HCT116 (cell line): ENCODE results near the gene ARFGEF3.

ENCODE experiments used
- ATF3 ChIP-seq: IDR thresholded peaks from 2 replicates; pipeline ENCODE4 v1.6.1; 2012
- CTCF ChIP-seq, 3 experiments: fragments of 200-600 bp in 1 of 3; sonication (generic) in 1 of 3; IDR thresholded peaks in 2 of 3; conservative IDR thresholded peaks in 1 of 3; 2 replicates each; pipeline ENCODE4 v1.5.1; 2012 to 2017; ENCODE audit warnings: low read depth in 2 of 3, low read length in 2 of 3, antibody characterized with exemption in 1 of 3, borderline replicate concordance in 1 of 3, control low read depth in 1 of 3, mild to moderate bottlenecking in 1 of 3, mixed read lengths in 1 of 3, mixed run types in 1 of 3, moderate library complexity in 1 of 3; ENCODE audit not compliant: insufficient read depth in 1 of 3
- EZH2 ChIP-seq: fragments of 200-600 bp; sonication (generic); IDR thresholded peaks from 2 replicates; pipeline ENCODE4 v1.6.1; 2017; ENCODE audit warnings: antibody characterized with exemption, mixed run types
- FOSL1 ChIP-seq: IDR thresholded peaks from 2 replicates; pipeline ENCODE4 v1.6.1; 2012; ENCODE audit warnings: low read depth
- MAX ChIP-seq: IDR thresholded peaks from 2 replicates; pipeline ENCODE4 v1.6.1; 2012
- POLR2A ChIP-seq: IDR thresholded peaks from 2 replicates; pipeline ENCODE4 v1.7.0; 2011; ENCODE audit warnings: borderline replicate concordance; ENCODE audit not compliant: insufficient read depth, insufficient read length; ENCODE audit errors: extremely low read depth
- POLR2AphosphoS5 ChIP-seq: IDR thresholded peaks from 2 replicates; pipeline ENCODE4 v1.6.1; 2011; ENCODE audit warnings: mild to moderate bottlenecking, low read depth, low read length, moderate library complexity
- RAD21 ChIP-seq: IDR thresholded peaks from 2 replicates; pipeline ENCODE4 v1.6.1; 2012; ENCODE audit warnings: low read depth, mild to moderate bottlenecking
- REST ChIP-seq: IDR thresholded peaks from 2 replicates; pipeline ENCODE4 v1.6.1; 2012; ENCODE audit warnings: low read depth
- SRF ChIP-seq: IDR thresholded peaks from 2 replicates; pipeline ENCODE4 v1.6.1; 2012; ENCODE audit warnings: low read depth
- YY1 ChIP-seq: IDR thresholded peaks from 2 replicates; pipeline ENCODE4 v1.6.1; 2011; ENCODE audit warnings: low read length, low read depth, moderate library complexity, mild to moderate bottlenecking; ENCODE audit not compliant: insufficient replicate concordance; ENCODE audit errors: extremely low read depth
- ZFX ChIP-seq: fragments of 450-650 bp; IDR thresholded peaks from 2 replicates; pipeline ENCODE4 v1.6.1; 2017
- ZNF274 ChIP-seq: fragments of 200-500 bp; sonication (Bioruptor generic); IDR thresholded peaks from 2 replicates; pipeline ENCODE4 v1.6.1; 2014; ENCODE audit warnings: mild to moderate bottlenecking, low read depth, low read length, inconsistent platforms

GRCh38 chr6:138237463-138237862, 75.7 kb downstream of the ARFGEF3 start:
- no peak for TF ChIP-seq CTCF (IDR thresholded peaks at IDR 0.05 in 2 of 3, conservative IDR thresholded peaks at IDR 0.05 in 1 of 3; ENCODE audit: borderline replicate concordance in 1 of 3, insufficient read depth in 1 of 3, low read depth in 2 of 3, low read length in 2 of 3)
- TF ChIP-seq POLR2A: no peak
- TF ChIP-seq ZFX: no peak
- no peak for TF ChIP-seq ZNF274
- no peak for TF ChIP-seq EZH2
- no peak for TF ChIP-seq YY1
- no peak for TF ChIP-seq ATF3
- no peak for TF ChIP-seq RAD21
- TF ChIP-seq SRF: no peak
- no peak for TF ChIP-seq POLR2AphosphoS5
- no peak for TF ChIP-seq FOSL1
- no peak for TF ChIP-seq REST
- TF ChIP-seq MAX: no peak
